Fibroblast of skin of back (primary cell): Measurements from ENCODE around the gene DHX34.
"Not testable (repeated sequence)": the region's sequence is repeated elsewhere in the genome, so short reads cannot be mapped to it uniquely, and the experiment has no call there.

ENCODE experiments used
- DNase-seq: peaks from one replicate; pipeline ENCODE4 v3.0.0-alpha.2; 2013

DHX34 gene

DNA sequence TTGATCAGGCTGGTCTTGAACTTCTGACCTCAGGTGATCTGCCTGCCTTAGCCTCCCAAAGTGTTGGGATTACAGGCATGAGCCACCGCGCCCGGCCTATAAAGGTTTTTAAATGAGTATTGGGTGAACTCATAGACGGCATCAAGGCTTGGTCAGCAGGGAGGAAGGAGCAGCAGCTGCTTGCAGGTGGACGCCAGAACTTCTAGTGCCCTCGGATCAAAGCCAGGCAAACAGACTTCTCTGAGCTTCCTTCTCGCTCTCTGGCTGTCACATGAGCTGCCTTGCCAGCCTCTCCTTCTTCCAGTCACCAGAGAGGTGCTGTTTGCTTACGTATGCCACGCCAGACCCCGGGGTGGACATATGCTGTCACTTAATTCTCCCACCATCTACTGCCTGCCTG lies 16.3 kb downstream of the DHX34 start:
- DNase-seq, result not testable (repeated sequence)

DNA sequence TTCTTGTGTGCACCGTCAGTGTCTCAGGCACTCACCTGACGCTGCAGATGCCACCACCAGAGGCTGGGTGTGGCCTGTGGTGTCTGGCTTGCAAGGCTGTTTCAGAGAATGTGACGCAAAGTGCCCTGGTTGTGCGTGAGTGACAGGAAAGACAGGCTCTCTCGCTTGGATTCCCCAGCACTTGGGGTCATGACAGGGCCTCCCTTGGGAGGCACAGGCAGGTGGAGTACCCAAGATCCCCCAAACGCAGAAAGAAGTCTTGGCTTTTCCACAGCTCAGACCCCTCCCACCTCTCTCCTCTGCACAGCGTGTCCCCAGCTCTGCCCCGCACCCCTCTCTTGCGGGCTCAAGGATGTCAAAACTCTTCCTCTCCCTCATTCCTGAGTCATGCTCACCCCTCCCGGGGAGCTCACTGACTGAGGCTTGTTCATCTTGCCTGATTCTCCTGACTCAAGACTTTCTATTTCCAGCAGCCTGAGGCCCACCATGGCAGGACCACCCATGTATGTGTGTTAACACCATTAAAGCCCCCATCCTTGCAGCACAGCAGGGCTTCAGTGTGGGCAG lies 21.0 kb downstream of the DHX34 start:
- DNase-seq, result peak; percentile 81

DNA sequence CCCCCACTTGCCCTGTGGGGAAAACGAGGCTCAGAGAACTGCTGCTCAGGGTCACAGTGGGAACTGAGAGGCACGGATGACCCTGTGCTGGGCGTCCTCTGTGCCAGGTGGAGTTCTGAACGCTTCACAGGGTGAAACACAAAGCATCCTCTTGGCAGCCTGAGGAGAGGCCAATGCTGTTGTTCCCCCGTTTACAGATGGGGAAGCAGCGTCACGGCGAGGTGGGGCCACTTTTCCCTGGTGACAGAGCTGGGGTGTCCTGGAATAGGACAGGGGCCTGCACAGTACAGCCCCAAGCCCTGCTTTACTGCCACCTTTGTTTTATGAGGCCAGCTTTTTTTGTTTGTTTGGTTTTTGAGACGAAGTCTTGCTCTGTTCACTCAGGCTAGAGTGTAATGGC lies 22.1 kb downstream of the DHX34 start:
- no peak for DNase-seq

DNA sequence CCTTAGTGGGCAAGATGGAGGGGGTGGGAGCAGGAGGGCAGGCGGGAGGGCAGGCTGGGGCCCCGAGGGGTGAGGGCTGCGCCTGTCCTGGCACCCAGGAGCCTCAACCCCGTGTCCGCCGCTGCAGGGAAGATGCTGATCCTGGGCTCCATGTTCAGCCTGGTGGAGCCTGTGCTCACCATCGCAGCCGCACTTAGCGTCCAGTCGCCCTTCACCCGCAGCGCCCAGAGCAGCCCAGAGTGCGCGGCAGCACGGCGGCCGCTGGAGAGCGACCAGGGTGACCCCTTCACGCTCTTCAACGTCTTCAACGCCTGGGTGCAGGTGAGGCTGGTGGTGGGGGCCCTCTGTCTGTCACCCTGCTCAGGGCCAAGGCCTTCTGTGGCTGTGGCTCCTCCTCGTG lies 23.5 kb downstream of the DHX34 start:
- DNase-seq, result no peak

DNA sequence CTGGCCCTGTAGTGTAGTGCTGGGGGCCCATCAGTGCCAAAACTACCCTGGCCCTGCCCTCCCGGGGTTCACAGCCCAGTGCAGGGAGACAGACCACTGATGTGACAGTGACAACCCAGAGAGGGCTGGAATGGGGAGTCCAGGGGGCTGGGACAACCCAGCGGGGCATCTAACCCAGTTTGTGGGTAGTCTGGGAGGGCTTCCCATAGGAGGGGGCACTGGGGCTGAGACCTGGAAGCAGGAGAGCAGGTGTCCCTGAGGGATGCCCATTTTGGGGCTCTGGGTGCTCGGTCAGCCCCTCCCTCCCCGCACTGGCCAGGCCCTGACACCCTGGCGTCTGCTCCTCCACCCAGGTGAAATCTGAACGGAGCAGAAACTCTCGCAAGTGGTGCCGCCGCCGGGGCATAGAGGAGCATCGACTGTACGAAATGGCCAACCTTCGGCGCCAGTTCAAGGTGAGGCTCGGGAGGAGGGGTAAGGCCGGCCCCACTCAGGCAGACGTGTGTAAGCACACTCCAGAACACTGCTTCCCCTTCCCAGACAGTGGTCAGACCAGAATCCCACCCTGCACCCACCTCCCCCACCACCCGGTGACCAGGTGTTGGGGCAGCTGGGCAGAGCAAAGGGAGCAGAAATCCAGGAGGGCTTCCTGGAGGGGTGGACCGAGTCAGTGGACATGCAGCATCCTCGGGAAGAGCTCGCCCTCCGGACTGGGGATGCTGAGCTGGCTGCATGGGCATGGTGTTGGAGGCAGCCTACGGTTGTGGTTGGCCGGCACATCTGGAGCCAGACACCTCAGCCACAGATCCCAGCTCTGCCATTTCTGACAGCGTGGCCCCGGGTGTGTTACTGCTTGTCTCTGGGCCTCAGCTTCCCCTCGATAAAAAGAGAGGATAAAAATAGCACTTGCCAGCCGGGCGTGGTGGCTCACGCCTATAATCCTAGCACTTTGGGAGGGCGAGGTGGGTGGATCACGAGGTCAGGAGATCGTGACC lies 24.4 kb downstream of the DHX34 start:
- no peak for DNase-seq

DNA sequence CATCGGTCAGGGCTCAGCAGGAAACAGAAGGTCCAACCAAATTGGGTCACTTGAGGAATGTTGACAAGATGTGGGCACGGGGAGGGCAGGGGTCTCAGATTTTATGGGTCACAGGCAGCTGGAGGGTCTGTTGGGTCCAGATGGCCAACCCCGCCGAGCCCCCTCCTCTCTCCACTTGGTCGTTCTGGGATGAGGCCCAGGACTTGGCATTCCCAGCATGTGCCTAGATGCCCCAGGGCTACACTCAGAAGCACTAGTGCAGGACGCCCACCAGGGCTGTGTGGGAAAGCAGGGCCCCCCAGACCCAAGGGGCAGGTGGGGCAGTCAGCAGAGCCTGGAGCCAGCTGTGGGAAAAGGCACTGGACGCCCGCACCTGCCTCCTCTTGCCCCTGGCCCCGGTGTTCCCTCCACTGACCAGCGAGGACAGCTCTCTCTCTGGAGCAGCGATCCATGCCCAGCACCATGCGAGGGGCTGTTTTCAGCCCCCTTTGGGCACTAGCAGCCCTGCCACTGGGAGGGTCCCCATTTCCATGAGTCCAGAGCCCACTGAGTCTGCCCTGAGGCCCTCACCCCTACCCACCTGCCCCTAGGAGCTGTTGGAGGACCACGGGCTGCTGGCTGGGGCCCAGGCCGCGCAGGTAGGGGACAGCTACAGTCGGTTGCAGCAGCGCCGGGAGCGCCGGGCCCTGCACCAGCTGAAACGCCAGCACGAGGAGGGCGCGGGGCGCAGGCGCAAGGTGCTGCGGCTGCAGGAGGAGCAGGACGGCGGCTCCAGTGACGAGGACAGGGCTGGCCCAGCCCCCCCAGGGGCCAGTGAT lies 26.0 kb downstream of the DHX34 start:
- DNase-seq, result no peak

DNA sequence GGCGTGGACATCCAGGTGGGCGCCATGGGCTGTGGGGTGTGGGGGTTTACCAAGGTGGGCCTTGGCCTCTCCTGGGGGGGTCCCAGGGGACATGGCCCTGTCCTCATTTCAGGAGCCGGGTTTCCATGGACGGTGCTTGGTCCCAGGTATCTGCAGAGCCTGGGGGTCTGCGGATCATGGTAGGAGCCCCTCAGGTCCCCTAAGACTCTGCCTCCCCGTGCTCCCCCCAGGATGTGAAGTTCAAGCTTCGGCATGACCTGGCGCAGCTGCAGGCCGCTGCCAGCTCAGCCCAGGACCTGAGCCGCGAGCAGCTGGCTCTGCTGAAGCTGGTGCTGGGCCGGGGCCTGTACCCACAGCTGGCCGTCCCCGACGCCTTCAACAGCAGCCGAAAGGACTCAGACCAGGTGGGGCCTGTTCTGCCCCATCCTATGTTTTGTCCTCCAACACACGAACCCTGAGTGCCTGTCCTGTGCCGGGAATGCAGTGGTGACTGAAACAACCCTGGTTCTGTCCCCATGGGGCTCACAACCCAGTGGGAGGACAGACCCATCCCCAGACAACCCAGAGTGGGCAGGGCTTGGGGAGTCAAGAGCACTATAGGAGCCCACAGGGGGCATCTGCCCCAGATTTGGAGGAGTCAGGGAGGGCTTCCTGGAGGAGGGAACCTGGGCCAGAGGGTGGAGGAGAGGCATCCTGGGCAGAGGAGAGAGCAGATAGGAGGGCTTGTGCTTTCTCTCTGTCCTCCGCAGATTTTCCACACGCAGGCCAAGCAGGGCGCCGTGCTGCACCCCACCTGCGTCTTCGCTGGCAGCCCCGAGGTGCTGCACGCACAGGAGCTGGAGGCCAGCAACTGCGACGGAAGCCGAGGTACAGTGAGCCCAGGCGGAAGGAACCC lies 26.8 kb downstream of the DHX34 start:
- no peak for DNase-seq

DNA sequence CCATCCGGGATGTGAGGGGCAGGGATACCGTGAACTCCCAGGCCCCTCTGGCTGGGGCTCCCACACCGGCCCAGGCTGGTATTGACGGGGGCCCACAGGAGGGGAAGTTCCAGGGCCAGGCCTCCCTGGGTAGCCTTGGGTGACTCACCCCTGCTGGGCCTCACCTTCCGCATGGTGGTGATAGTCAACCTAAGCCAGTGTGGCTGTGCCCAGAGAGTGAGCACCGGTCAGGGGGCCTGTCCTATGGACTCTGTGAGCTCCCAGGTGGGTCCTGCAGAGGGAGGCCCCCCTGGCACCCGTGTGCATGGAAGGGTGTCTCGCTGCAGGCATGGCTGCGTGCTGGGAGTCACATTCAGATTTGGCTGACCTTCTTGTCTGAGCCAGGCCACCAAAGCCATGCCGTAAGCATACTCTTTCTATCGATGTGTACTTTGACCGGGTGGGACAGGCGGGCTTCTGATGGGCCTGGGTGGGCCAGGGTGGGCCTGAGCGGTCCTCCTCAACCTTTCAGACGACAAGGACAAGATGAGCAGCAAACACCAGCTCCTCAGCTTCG lies 27.6 kb downstream of the DHX34 start:
- no peak for DNase-seq

DNA sequence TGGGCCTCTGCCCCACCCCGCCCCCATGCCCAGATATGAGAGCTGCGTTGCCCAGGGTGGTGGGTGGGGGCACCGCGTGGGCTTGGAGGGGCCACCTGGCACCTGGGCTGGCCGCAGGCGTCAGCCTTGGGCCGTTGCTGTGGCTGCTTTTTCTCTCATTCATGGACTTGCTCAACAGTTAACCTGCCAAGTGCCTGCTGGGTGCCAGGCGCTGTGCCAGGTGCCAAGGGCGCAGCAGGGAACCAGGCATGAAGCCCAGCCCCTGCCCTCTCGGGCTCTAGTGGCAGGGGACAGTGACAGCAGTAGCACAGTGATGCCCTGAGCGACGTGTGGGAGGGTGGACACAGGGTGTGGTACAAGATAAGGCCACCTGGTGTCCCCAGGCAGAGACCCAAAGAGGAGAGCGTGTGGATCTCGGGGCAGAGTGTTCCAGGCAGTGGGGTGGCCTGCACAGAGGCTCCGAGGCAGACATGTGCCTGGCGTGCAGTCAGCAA lies 28.1 kb downstream of the DHX34 start:
- no peak for DNase-seq

DNA sequence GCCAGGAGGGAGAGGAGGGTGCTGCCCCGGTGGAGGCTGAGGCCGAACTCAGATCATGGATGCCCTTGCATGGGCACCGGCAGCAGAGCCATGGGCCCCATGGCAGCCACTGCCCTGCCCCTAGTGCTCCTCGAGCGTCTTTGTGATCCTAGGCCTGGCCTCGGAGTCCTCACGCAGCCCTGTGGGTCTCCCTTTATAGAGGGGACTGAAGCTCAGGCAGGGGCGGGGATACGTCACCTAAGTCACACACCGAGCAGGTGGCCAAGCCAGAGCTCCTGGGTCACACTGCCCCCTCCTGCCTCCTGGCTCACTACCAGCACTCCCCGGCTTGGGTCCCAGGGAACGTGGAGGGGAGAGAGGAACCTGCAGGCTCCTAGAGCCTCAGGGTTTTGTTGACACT lies 28.7 kb downstream of the DHX34 start:
- DNase-seq, result no peak

DNA sequence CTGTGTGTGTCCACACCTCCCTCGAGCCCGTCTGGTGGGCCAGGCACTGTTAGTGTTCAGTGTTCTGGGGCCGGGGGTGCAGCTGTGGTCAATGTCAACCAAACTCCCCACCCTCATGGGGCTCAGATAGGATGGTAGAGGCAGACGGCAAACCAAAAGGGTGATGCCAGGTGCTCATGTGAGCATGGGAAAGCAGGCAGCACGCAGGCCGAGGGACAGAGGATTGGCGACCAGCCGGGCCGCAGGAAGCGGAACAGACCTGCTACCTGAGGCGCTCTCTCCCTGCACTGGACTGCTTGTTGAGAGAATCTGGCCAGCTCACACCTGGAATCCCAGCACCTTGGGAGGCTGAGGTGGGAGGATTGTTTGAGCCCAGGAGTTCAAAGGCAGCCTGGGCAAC lies 29.1 kb downstream of the DHX34 start:
- no peak for DNase-seq

DNA sequence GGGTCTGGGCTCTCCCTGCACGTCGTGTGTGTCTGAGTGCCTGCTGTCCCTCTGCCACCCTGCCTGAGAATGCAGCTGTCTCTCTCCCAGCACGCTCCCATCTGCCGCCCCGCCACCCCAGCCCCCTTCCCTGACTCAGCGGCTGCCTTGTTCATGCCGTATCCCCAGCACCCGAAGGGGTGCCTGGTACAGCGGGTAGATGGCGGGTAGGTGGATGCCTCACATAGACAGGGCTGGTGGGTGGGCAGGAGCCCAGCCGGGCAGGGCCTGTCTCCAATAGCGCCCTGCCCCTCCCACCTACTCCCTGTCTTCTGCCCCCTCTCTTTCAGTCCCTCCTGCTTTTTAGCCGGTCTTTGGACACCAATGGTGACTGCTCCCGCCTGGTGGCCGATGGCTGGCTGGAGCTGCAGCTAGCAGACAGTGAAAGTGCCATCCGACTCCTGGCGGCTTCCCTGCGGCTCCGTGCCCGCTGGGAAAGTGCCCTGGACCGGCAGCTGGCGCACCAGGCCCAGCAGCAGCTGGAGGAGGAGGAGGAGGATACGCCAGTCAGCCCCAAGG lies 30.3 kb downstream of the DHX34 start:
- DNase-seq, result no peak

DNA sequence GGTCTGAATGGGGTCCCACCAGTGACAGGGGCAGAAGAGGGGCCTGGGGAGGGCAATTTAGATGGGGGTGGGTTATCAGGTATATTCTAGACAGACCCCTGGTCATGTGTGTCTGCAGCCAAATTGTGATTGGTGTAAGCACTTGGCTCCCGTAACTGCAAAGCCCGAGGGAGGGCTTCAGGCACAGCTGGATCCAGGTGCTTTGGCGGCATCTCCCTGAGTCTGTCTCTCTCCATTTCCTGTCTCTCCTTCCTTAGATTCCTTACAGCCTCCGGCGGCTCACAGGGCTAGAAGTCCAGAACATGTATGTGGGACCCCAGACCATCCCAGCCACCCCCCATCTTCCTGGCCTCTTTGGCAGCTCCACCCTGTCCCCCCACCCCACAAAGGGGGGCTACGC lies 31.4 kb downstream of the DHX34 start:
- no peak for DNase-seq

DNA sequence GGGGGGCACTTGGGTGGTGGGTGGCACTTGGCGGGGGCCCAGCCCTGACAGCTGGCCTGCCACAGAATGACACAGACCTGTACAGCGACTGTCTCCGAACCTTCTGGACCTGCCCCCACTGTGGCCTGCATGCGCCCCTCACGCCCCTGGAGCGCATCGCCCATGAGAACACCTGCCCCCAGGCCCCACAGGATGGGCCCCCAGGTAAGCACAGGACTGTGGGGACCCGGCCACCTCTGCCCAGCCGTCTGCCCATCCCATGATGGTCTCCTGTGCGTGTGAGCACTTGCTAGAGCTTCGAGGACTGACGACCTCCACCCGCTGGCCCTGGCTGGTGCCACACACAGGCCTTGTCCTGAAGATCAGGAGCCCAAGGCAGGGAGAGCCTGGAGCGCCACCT lies 32.0 kb downstream of the DHX34 start:
- DNase-seq, result no peak

DNA sequence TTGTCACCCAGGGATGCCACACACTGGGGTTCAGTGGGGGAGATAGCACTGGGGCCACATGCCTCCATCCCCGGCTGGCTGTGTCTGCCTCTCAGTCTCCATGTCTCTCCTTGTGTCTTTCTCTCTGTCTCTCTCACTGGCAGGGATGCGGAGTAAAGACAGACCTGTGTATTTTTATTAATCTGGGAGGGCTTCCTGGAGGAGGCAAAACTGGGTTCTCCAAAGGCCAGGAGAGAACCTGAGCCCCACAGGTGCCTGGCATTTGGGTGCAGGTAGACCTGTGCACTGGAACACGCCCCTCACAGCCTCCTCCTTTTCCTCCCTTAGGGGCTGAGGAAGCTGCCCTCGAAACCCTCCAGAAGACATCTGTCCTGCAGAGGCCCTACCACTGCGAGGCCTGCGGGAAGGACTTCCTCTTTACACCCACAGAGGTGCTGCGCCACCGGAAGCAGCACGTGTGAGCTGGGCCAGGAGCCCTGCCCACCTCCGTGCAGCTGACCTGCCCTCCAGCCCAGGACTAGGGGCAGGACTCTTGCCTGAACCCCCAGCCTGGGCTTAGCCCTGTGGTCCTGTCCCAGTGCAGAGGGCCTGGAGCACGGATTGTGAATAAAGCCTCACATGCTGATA lies 32.7 kb downstream of the DHX34 start:
- no peak for DNase-seq

DNA sequence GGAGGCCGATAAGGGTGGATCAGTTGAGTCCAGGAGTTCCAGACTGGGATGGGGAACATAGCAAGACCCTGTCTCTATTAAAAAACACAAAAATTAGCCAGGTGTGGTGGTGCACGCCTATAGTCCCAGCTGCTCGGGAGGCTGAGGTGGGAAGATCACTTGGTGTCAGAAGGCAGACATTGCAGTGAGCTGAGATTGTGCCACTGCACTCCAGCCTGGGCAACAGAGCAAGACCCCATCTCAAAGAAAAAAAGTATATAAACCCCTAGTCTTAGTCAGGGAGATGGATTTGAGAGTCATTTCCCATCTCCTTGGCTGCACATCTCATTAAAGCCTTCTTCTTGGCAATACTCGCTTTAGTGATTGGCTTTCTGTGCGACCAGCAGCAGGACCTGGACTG lies 34.8 kb downstream of the DHX34 start:
- DNase-seq, result not testable (repeated sequence)

DNA sequence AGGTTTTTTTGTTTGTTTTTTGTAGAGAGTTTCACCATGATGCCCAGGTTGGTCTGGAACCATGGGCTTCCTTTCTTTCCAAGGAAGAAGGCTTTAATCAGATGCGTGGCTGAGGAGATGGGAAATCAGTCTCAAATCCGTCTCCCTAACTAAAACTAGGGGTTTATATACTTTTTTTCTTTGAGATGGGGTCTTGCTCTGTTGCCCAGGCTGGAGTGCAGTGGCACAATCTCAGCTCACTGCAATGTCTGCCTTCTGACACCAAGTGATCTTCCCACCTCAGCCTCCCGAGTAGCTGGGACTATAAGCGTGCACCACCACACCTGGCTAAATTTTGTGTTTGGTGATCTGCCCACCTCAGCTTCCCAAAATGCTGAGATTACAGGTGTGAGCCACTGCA lies 35.4 kb downstream of the DHX34 start:
- not testable (repeated sequence) for DNase-seq

DNA sequence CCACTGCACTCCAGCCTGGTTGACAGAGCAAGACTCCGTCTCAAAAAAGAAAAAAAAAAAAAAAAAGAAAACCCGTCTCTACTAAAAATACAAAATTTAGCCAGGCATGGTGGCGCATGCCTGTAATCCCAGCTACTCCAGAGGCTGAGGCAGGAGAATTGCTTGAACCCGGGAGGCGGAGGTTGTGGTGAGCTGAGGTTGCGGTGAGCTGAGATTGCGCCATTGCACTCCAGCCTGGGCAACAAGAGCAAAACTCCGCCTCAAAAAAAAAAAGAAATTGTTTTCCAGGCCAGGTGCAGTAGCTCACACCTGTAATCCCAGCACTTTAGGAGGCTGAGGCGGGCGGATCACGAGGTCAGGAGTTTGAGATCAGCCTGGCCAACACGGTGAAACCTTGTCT lies 37.5 kb downstream of the DHX34 start:
- not testable (repeated sequence) for DNase-seq

DNA sequence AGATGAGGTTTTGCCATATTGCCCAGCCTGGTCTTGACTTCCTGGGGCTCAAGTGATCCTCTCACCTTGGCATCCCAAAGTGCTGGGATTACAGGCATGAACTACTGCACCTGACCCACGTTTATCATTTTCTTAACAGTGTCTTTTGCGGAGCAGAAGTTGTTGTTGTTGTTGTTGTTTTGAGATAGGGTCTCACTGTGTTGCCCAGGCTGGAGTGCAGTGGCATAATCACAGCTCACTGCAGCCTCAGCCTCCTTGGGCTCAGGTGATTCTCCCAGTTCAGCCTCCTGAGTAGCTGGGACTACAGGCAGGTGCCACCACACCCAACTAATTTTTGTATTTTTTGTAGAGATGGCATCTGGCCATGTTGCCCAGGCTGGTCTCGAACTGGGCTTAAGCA lies 38.5 kb downstream of the DHX34 start:
- DNase-seq, result not testable (repeated sequence)

DNA sequence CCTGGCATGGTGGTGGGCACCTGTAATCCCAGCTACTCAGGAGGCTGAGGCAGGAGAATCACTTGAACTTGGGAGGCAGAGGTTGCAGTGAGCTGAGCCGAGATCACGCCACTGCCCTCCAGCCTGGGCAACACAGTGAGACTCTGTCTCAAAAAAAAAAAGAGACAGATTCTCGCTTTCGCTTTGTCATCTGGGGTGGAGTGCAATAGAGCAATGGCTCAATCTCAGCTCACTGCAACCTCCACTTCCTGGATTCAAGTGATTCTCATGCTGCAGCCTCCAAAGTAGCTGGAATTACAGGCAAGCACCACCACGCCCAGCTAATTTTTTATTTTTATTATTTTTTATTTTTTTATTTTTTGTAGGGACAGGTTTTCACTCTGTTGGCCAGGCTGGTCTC lies 39.6 kb downstream of the DHX34 start:
- DNase-seq, result not testable (repeated sequence)

DNA sequence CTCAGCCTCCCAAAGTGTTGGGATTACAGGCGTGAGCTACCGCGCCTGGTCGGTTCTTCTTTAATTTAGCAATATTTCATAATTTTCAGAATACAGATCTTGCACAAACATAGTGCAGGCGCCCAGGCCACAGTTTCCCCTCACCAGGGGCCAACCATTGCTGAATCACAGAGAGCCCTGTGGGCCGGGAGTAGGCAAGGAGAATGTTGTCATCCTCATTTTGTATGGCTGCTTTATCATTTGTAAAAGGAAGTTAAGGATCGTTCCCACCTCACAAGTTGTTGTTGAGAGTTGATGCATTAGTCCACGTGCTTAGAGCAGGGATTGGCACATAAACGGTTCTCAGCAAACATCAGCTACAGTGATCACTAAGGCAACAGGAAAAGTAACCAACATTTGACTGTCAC lies 40.0 kb downstream of the DHX34 start:
- no peak for DNase-seq
